NCI-H2171 (cell line): ENCODE results near the gene USH1C.
A peak's percentile ranks its signal among the peaks of the same experiment; 100 is the strongest.

ENCODE experiments used
- DNase-seq: peaks from one replicate; lab custom pipeline; 2025; lab: John Stamatoyannopoulos, UW

USH1C gene

DNA sequence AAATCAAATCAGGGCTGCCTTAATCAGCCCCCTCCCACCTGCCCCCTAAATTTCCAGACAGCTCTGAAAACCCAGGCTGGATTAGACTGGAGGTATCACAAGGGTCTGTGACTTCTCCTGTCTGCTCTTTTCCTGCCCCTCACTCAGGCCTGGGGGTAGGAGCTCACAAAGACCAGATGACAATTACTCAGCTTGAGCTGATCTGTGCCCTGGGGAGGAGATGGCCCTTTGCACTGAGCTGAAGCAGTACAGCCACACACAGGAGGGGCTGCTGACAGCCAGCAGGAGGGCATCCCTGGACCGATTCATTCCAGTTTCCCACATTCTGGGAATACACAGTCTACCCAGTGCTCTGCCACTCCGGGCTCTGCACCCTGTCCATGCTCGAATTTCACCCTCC is 71.7 kb downstream of the USH1C start:
- DNase-seq = no peak

DNA sequence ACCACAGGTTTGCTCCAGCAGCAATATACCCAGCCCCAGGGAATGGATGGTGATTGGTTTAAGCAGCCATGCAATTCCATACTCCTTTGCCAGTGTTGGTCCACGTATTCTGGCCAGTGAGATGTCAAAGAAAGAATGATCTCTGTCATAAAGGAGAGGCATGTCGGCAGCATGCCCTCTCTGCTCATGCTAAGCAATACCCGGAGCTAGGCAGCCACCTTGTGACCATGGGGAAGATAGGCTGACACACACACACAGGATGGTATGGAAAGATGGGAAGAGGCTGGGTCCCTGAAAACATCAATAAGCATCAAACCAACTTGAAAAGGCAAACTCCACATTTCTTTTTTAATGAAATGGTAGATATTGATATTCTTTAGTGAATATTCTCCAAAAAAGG is 72.7 kb downstream of the USH1C start:
- DNase-seq = no peak

DNA sequence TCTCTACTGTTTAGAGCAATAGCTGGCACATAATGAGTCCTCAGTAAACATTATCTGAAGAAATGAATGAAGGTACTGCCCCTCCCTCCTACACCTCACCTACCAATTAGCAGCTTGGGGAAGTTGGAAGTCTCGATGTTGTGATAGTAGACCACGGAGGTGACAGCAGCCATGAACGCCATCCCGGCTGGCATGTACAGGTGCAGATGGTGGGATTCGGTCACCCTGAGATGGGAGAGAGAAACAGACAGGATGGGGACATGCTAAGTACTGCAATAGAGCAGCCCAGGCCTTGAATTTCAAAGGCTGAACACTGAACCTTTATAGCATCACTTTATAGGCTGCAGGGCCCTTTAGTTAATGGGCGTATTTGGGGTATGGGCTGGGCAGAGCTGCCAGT is 74.2 kb downstream of the USH1C start:
- DNase-seq = no peak

DNA sequence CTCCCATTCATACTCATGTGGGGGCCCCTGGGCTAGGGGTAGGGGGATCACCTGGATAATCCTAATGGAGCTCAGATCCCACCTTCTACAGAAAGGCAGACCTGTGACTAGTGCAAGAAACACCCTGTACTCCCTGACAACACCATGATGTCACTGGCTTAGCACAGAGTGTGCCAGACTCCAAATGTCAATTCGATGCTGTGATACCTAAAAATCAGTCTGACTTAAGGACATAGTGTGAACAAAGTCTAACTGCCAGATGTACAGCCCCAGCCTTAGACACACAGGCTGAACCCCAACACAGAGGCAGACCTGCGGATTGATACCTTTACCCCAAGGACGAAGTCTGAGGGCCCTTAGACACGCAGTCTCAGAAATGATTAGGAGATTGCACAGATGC is 76.1 kb downstream of the USH1C start:
- DNase-seq = no peak

DNA sequence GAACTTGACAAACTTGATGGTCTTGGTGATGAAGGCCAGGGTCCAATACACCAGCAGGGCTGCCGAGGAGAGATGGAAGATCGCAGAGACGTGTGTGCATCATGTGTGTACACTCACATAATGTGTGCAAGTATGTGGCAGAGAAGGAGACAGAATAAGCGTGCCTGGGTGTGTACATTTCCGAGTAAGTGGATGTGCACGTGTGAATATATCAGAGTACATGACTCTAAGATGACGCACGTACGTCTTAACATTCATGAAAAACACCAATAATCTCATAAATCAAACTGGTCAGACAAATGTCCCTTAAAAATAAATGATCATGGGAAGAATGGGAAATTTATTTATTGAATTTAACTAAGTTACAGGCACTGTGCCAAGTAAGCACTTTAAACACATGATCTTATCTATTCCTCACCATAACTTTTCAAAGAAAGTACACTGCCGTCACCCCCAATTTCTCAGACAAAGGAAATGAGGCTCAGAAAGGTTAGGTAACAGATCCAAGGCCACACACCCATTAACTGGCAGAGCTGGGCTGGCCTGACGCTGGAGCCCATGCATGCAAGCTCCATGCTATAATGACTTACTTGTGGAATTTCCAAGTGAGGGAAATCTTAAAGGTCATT is 80.6 kb downstream of the USH1C start:
- DNase-seq = no peak

DNA sequence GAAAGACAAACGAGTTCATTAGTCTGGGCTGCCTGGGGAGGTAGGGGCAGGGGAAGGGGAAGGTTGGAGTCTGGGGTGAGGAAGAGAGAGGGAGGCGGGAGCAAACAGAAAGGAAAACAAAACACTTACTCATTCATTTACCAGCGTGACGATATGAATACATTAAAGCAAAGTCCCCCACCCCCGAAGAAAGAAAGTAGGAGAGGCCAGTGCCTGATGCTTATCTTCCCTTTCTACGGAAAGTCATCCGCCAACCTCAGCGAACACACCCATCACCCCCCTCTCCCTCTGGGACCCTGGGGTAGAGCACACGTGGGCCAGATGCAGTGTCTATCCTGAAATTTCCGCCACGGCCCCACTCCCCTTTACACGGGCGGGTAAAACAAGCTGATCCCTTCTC is 81.3 kb downstream of the USH1C start:
- DNase-seq = no peak

DNA sequence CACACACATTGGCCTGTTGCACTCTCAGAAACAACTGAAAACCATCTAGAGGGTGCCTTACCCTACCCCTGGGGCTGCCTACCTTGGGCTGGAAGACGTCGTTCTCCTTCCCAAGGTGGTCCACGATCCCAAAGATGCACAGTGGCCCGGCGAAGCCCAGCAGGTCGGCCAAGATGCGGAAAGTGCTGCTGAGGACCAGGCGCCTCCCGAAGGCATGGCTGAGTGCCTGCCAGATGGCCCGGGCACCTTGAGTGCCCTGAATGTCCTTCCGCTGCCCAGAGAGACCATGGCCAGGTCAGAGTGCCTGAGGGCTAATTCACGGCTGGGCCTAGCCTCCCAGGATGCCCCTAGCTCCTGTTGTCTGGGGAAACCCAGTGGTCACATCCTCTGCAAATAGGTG is 83.8 kb downstream of the USH1C start:
- no peak for DNase-seq

DNA sequence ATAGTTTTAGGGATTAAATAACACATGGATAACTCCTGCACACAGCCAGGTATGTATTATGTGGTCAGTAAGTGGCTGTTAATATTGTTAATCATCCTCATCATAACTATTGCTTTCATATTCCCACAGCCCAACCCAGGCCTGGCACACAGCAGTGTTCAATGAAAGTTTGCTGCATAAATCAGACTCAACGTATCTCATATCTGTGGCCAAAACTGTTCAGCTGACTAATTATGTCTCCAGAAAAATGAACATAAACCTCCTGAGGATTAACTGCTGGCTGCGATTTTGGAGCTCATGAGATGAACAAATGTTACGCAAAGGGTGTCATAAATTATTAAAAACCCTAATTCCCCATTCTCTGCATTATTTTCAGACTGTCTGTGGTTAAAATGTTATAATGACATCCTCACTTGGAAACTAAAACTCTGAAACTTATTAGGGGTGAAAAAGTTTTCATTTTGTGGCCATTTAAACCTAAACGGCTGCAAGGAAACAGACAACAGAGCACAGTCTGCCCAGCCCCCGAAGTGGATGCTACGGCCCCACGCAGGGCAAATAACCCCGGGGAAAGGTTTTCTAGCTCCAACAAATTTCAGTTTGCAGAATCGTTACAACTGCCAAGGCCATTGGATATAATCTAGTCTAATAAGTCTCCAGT is 84.8 kb downstream of the USH1C start:
- no peak for DNase-seq

DNA sequence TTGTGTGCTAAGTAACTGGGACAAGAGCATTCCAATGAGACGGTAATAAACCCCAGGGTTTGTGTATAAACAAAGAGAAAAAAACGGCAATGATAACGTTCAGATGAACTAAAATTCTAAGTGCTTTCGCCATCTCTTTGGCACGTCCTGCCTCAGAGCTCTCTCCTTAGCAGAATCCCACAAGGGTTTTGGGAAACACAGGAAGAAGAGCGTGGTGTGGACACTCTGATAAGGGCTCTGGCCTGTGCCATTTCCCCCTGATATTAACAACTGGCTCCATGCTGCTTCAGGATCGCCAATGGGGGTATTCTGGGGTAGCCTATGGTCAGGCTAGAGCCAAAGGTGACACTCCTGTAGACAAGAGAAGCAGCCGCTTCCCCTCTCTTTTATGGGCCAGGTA is 85.9 kb downstream of the USH1C start:
- no peak for DNase-seq

DNA sequence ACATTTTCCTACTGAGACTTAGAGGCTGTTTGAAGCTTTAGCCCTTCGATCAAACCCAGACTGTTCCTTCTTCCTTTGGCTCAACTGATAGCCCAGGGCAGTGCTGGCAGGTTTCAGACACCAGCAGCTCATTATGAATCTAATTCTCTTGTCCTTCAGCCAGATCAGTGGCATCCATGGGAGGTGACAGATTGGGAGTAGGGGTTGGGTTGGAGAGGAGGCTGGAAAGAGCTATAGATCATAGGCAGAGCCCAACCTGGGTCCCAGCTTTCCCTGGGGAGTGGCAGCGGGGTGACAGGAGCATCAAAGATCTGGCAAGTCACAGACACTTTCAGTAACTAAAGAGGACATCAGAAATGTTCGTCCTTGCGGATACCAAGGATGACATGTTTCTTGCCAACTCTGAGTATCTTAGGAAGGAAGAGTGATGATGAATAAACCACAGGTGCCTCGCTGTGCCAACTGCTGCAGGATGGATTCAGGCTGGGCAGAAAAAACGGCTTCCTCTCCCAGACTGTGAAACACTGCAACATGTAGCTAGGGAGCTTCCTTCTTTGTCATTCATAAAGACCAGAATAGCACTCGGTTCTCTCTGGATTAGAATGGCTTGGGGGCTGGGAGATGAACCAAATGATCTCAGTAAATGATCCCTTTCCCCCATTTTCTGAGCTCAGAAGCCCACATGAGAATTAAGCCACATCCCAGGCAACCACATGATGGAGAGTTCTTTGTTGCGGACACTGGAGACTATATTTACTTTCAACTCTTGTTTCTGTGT is 86.6 kb downstream of the USH1C start:
- no peak for DNase-seq

DNA sequence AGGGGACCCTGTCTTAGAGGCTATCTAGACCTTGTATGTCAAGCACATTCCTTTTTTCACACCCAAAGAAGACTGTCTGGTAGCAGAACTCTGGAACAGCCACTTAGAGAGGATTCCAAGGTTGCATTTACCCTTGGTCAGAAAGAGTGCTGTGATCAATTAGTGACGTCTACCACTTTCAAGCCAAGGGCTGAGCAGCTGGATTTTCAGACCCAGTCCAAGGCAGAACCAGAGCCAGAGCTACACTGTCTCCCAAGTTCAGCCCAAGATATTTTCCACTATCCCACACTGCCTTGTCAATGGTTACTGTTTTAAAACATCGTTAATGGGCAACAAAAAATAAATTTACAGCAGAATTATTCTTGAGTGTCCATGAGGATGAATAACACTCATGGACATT is 91.5 kb downstream of the USH1C start:
- DNase-seq = no peak

DNA sequence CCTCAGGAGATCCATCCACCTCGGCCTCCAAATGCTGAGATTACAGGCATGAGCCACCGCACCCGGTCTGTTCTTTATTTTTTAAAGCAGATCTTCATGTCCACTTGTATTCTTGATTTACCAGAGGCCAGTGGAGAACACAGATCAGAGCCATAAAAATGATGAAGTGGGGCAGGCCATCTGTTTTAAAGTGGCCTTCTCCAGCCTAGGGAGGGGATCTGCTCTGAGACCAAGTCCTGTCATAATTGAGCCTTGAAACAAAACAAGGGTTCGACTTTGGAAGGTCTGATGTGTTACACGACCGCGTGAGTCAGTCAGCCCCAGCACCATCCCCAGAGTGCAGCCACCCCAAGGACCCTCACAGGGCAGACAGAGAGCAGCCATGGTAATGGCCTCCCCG is 95.1 kb downstream of the USH1C start:
- no peak for DNase-seq

DNA sequence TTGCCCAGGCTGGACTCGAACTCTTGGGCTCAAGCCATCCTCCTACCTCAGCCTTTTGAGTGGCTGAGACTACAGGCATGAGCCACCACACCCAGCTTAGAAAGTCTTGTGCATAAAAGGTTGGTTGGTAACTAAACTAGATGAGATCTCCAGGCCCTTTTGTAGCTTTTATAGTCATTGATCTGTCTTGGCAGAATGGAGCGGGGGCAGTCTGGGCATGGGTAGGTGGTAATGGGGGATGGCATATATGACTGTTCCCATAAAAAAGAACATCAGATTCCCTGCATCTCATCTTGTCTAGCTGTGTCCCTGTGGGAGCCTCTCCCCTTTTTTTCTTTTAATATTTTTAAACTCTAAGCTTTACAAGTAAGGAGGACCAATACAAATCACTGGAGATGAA is 97.7 kb downstream of the USH1C start:
- DNase-seq = no peak

DNA sequence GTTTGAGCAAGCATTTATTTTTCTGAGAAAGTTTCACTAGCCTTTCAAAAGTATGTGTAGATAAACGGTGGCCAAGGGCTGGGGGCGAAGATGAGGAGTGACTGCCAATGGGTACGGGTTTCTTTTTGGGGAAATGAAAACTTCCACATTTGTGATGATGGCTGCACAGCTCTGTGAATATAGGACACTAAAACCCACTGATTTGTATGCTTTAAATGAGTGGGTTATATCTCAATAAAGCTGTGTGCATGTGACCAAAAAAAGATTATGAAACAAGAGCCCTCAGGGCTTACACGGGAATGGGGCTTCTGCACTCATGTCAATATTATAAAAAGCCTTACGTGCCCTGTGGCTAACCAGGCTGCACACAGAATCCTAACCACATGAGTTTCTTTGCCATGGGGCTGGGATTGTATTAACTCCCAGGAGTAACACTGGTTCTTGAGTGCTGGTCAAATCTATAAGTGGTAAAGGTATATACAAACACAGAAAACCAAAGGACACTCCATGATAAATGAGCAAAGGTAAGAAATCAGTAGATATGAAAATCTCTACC is 98.9 kb downstream of the USH1C start:
- no peak for DNase-seq

DNA sequence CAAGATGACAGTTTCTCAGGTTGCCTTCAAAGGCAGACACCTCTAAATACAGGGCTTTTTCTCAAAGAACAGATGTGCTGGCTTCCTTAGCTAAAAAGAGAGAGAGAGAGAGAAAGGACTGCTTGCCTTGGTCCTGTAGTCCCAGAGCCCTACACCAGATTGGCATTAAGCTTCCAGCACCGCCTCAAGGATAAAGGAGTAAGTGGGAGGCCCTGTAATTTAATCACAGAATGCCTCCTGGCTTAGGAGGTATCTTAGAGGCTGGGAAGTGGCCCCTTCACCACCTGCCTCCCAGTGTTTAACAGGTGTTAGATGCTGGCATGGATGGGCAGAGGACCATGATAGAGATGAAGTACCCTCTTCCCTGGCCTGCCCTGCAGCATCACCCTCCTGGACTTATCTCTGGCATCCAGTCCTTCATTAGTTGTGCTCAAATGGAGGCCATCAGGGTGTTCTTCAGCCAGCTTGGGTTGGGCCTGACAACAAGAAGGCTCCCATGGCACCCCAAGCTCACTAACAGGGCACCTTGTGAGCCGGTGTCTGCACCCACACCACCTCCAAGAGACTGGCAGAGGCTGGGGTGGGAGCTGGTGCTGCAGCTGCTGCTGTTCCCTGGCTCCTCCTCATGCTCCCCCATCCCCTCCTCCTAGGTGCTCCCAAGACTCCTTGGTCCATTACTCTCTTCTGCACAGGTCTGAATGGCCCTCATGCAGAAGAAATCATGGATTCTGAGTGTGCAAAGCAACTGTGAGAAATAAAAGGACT is 100.1 kb downstream of the USH1C start:
- DNase-seq = peak; percentile 9
